HepG2 (cell line): ENCODE measurements around the gene ENTPD5. TPM values are rescaled to one million over a fixed set of nuclear protein-coding genes. Genes with fewer than 3 reads are reported as not detected.

ENCODE experiments used
- CHD2 ChIP-seq: IDR thresholded peaks from 2 replicates; pipeline ENCODE4 v1.6.1; 2011; ENCODE audit warnings: low read depth, low read length, improper control_type of control experiment
- HMGA1 ChIP-seq: sonication (generic); formaldehyde crosslinking; conservative IDR thresholded peaks from 2 replicates; pipeline ENCODE4 v1.4.0; 2020; ENCODE audit warnings: missing genetic modification reagents
- KLF11 ChIP-seq: IDR thresholded peaks from 2 replicates; pipeline ENCODE4 v1.6.1; 2016; ENCODE audit warnings: missing compliant biosample characterization
- NFE2 ChIP-seq: sonication (generic); formaldehyde crosslinking; IDR thresholded peaks from 2 replicates; pipeline ENCODE4 v1.4.0; 2020; ENCODE audit warnings: missing genetic modification reagents
- PHB2 ChIP-seq: fragments of 450-650 bp; IDR thresholded peaks from 2 replicates; pipeline ENCODE4 v1.6.1; 2018; ENCODE audit not compliant: partially characterized antibody
- POLR2A ChIP-seq, 2 experiments: IDR thresholded peaks; 2 replicates each; pipeline ENCODE4 v1.6.1; 2011; ENCODE audit warnings: low read depth in 2 of 2, low read length in 2 of 2, mild to moderate bottlenecking in 1 of 2, moderate library complexity in 1 of 2; ENCODE audit not compliant: insufficient read depth in 1 of 2
- RXRB ChIP-seq: IDR thresholded peaks from 2 replicates; pipeline ENCODE4 v1.6.1; 2016; ENCODE audit warnings: borderline replicate concordance, missing genetic modification reagents, missing compliant biosample characterization
- STAG1 ChIP-seq: sonication (generic); formaldehyde crosslinking; IDR thresholded peaks from 2 replicates; pipeline ENCODE4 v1.4.0; 2020; ENCODE audit warnings: missing genetic modification reagents
- ZNF264 ChIP-seq: sonication (generic); formaldehyde crosslinking; IDR thresholded peaks from 2 replicates; pipeline ENCODE4 v1.4.0; 2020; ENCODE audit warnings: missing genetic modification reagents
- ZNF547 ChIP-seq: sonication (generic); formaldehyde crosslinking; IDR thresholded peaks from 2 replicates; pipeline ENCODE4 v1.5.1; 2020; ENCODE audit warnings: mild to moderate bottlenecking, missing genetic modification reagents
- ZNF563 ChIP-seq: sonication (generic); formaldehyde crosslinking; IDR thresholded peaks from 2 replicates; pipeline ENCODE4 v1.8.0; 2022; ENCODE audit warnings: mild to moderate bottlenecking, moderate library complexity, missing genetic modification reagents
- ZNF616 ChIP-seq: sonication (generic); formaldehyde crosslinking; IDR thresholded peaks from 2 replicates; pipeline ENCODE4 v1.5.0; 2020; ENCODE audit warnings: low read depth, mild to moderate bottlenecking, missing genetic modification reagents
- ZNF672 ChIP-seq: sonication (generic); formaldehyde crosslinking; IDR thresholded peaks from 2 replicates; pipeline ENCODE4 v1.8.1; 2022; ENCODE audit warnings: missing genetic modification reagents
- ZNF720 ChIP-seq: sonication (generic); formaldehyde crosslinking; IDR thresholded peaks from 2 replicates; pipeline ENCODE4 v1.4.0; 2020; ENCODE audit warnings: missing genetic modification reagents
- polyA plus RNA-seq, 8 experiments: library from polyadenylated mRNA; depleted of rRNA in 3 of 8; stranded (reverse) in 7 of 8; unstranded in 1 of 8; fragments of >200 nt; fragmentation: Illumina TruSeq in 4 of 8; extraction: Trizol in 4 of 8; gene quantifications; 2 replicates each; pipeline versions ENCODE4 v1.2.1 to v1.2.3, GENCODE V29; 2011 to 2016; ENCODE audit warnings: low read depth in 4 of 8, missing spikeins in 1 of 8, mixed read lengths in 1 of 8; ENCODE audit not compliant: insufficient read depth in 1 of 8
- total RNA-seq, 5 experiments: library from RNA; depleted of rRNA; stranded (reverse); fragments of >200 nt; fragmentation: Illumina TruSeq; extraction: Trizol; gene quantifications; 2 replicates each; pipeline ENCODE4 v1.2.3, GENCODE V29; 2016; ENCODE audit warnings: low read depth in 1 of 5
- TF ChIP-seq, protein P1 (sequence below), 2 experiments: IDR thresholded peaks; 2 replicates each; pipeline ENCODE4 v1.6.1; 2011 to 2012; ENCODE audit warnings: low read length in 2 of 2, borderline replicate concordance in 1 of 2, low read depth in 1 of 2, mild to moderate bottlenecking in 1 of 2, moderate library complexity in 1 of 2
- TF ChIP-seq, protein P2 (sequence below): sonication (generic); formaldehyde crosslinking; IDR thresholded peaks from 2 replicates; pipeline ENCODE4 v1.4.0; 2020; ENCODE audit warnings: missing genetic modification reagents
- TF ChIP-seq, protein P3 (sequence below): sonication (generic); formaldehyde crosslinking; IDR thresholded peaks from 2 replicates; pipeline ENCODE4 v1.5.0; 2020; ENCODE audit warnings: mild to moderate bottlenecking, missing genetic modification reagents, borderline replicate concordance

Gene ENTPD5
- total and polyA plus RNA-seq, 2 of the 13 experiments (the other 11 are each of a cell fraction or from before 2014, with no cell fraction given): 33.8 to 43.3 TPM

DNA sequence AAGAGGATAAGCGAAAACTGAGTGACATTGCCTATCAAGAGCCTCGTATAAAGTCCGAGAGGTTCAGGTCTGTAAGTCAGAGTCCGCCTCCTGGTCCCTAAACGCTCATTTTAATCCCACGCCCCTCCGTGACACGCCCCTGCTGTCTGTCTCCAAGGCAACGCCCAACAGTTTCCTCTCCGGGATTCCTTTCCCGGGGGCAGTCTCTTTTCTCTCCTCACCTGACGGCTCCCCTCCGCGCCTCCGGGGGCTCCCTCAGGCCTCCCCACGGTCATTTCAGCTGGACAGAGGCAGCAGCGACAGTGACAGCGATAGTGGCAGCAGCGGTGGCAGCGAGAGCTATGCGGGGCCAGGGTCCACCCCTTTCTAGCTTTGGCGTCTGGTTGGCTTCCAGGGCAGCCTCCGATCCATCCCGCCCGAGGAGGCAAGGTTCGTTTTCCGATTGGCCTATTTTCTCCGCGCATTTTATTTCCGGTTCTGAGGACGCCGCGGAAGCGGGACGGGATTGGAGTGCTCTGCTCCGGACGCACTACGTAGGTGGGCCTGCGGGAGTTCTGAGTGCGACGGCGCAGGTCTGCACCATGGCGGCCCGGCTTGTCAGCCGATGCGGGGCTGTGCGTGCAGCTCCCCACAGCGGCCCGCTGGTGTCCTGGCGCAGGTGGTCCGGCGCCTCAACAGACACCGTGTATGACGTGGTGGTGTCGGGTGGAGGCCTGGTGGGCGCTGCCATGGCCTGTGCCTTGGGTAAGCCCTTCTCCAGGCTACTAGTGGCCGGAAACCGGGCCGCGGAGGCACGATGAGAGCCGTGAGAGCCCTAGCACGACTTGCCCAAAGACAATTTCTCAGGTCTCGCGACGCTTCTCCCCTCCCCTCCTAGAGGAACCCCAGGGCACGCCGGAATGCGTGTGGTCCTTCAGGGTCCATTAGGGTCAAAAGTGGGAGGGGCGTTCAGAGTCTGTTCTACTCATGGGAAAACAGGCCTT, 69.0 kb downstream of the ENTPD5 start, which contains the start of the genes COQ6 and FAM161B (continued):
- TF ChIP-seq, protein P1, sequence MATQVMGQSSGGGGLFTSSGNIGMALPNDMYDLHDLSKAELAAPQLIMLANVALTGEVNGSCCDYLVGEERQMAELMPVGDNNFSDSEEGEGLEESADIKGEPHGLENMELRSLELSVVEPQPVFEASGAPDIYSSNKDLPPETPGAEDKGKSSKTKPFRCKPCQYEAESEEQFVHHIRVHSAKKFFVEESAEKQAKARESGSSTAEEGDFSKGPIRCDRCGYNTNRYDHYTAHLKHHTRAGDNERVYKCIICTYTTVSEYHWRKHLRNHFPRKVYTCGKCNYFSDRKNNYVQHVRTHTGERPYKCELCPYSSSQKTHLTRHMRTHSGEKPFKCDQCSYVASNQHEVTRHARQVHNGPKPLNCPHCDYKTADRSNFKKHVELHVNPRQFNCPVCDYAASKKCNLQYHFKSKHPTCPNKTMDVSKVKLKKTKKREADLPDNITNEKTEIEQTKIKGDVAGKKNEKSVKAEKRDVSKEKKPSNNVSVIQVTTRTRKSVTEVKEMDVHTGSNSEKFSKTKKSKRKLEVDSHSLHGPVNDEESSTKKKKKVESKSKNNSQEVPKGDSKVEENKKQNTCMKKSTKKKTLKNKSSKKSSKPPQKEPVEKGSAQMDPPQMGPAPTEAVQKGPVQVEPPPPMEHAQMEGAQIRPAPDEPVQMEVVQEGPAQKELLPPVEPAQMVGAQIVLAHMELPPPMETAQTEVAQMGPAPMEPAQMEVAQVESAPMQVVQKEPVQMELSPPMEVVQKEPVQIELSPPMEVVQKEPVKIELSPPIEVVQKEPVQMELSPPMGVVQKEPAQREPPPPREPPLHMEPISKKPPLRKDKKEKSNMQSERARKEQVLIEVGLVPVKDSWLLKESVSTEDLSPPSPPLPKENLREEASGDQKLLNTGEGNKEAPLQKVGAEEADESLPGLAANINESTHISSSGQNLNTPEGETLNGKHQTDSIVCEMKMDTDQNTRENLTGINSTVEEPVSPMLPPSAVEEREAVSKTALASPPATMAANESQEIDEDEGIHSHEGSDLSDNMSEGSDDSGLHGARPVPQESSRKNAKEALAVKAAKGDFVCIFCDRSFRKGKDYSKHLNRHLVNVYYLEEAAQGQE (IDR thresholded peaks at IDR 0.05; ENCODE audit: borderline replicate concordance in 1 of 2, low read depth in 1 of 2, low read length in 2 of 2): peak; percentile 5 to 74
- TF ChIP-seq HMGA1 (CRISPR knock-in tag) (no peak), ZNF563 (CRISPR knock-in tag) (no peak; the same call in none of the 2 replicates), PHB2 (no peak), ZNF264 (CRISPR knock-in tag) (no peak; the same call in 1 of the 2 replicates), ZNF672 (CRISPR knock-in tag) (no peak), CHD2 (peak; percentile 88), KLF11 (CRISPR knock-in tag) (peak; percentile 41; the same call in 1 of the 2 replicates), ZNF720 (no peak), NFE2 (CRISPR knock-in tag) (no peak), ZNF616 (no peak), STAG1 (CRISPR knock-in tag) (peak; percentile 18; the same call in 1 of the 2 replicates), POLR2A (IDR thresholded peaks at IDR 0.05; ENCODE audit: insufficient read depth in 1 of 2, low read depth in 2 of 2, low read length in 2 of 2) (peak; percentile 83 to 96), ZNF547 (CRISPR knock-in tag) (peak; percentile 87), RXRB (CRISPR knock-in tag) (0 out of 2 replicates have a peak, but pooled peaks have one; percentile 35)
- TF ChIP-seq, protein P2, sequence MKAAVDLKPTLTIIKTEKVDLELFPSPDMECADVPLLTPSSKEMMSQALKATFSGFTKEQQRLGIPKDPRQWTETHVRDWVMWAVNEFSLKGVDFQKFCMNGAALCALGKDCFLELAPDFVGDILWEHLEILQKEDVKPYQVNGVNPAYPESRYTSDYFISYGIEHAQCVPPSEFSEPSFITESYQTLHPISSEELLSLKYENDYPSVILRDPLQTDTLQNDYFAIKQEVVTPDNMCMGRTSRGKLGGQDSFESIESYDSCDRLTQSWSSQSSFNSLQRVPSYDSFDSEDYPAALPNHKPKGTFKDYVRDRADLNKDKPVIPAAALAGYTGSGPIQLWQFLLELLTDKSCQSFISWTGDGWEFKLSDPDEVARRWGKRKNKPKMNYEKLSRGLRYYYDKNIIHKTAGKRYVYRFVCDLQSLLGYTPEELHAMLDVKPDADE: no peak
- TF ChIP-seq, protein P3, sequence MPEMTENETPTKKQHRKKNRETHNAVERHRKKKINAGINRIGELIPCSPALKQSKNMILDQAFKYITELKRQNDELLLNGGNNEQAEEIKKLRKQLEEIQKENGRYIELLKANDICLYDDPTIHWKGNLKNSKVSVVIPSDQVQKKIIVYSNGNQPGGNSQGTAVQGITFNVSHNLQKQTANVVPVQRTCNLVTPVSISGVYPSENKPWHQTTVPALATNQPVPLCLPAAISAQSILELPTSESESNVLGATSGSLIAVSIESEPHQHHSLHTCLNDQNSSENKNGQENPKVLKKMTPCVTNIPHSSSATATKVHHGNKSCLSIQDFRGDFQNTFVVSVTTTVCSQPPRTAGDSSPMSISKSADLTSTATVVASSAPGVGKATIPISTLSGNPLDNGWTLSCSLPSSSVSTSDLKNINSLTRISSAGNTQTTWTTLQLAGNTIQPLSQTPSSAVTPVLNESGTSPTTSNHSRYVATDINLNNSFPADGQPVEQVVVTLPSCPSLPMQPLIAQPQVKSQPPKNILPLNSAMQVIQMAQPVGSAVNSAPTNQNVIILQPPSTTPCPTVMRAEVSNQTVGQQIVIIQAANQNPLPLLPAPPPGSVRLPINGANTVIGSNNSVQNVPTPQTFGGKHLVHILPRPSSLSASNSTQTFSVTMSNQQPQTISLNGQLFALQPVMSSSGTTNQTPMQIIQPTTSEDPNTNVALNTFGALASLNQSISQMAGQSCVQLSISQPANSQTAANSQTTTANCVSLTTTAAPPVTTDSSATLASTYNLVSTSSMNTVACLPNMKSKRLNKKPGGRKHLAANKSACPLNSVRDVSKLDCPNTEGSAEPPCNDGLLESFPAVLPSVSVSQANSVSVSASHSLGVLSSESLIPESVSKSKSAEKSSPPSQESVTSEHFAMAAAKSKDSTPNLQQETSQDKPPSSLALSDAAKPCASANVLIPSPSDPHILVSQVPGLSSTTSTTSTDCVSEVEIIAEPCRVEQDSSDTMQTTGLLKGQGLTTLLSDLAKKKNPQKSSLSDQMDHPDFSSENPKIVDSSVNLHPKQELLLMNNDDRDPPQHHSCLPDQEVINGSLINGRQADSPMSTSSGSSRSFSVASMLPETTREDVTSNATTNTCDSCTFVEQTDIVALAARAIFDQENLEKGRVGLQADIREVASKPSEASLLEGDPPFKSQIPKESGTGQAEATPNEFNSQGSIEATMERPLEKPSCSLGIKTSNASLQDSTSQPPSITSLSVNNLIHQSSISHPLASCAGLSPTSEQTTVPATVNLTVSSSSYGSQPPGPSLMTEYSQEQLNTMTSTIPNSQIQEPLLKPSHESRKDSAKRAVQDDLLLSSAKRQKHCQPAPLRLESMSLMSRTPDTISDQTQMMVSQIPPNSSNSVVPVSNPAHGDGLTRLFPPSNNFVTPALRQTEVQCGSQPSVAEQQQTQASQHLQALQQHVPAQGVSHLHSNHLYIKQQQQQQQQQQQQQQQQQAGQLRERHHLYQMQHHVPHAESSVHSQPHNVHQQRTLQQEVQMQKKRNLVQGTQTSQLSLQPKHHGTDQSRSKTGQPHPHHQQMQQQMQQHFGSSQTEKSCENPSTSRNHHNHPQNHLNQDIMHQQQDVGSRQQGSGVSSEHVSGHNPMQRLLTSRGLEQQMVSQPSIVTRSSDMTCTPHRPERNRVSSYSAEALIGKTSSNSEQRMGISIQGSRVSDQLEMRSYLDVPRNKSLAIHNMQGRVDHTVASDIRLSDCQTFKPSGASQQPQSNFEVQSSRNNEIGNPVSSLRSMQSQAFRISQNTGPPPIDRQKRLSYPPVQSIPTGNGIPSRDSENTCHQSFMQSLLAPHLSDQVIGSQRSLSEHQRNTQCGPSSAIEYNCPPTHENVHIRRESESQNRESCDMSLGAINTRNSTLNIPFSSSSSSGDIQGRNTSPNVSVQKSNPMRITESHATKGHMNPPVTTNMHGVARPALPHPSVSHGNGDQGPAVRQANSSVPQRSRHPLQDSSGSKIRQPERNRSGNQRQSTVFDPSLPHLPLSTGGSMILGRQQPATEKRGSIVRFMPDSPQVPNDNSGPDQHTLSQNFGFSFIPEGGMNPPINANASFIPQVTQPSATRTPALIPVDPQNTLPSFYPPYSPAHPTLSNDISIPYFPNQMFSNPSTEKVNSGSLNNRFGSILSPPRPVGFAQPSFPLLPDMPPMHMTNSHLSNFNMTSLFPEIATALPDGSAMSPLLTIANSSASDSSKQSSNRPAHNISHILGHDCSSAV (CRISPR knock-in tag): no peak
